ENCODE data around the gene WBP1L. TPM values are rescaled to one million over a fixed set of nuclear protein-coding genes. Genes with fewer than 3 reads are reported as not detected.

WBP1L gene
- total and polyA plus RNA-seq, 4 experiments from 2014 or later, result 25.7 to 41.1 (median 36.8) TPM

DNA sequence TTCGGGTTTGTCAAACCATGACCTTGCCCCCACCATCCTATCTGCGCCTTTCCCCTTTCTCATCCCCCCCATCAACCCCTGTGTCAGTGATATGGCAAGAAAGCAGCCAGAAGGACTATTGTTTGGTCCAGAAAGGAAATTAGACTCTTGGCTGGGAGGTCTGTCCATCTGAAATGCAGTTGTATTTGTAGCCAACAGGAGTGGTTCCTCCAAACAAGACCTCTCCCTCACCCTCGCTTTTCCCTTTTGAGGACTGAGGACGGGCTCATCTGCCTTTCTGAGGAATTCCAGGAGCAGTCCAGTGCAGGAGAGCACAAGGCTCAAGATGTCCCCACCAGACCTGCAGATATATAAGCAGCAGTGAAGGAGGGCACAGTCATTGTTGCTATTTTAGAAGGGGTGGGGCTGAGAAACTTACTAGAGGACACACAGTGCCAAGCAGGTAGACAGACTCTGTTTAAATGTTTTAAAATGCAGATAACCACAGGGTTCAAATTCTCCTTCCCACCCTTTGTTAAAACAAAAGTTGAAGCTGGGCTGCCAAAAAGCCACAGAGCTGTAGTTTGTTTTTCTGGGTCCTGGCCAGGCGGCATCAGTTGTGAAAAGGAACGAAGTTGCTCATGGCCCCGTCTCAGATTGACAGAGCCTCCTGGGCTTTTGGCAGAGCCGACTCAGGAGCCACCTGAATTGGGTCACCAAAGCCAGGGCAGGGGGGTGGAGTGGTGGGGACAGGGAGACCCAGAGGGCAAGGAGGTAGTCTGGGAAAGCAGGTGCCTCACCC, 56.1 kb downstream of the WBP1L start:
- Mint-ChIP-seq H3K27me3 (no peaks in the 10 kb centered on the region), H3K4me3 (no peak overlapping the region), H3K4me1 (peaks cover 32 to 64% (median 47%) of the 10 kb centered on the region in 4 donors), H3K27ac (peak overlapping the region in 3 of 7 donors; percentile 27 to 72 (median 29)), H3K9me3 (no peaks in the 10 kb centered on the region), H3K36me3 (peaks cover 33 to 53% of the 10 kb centered on the region in 2 donors)
- H3K36me3 ChIP-seq (ENCODE audit: insufficient read depth, low read length), result peaks cover 36% of the 10 kb centered on the region
- no peak overlapping the region for H3K27ac ChIP-seq (ENCODE audit: low read depth, low read length)
- no peak overlapping the region for H3K4me3 ChIP-seq (ENCODE audit: low read length in 2 of 2)
- CTCF ChIA-PET (ENCODE audit: partially characterized antibody), result no interaction called here
- intact Hi-C loops (cut with micrococcal nuclease), result no loop called here
- POLR2A ChIA-PET (ENCODE audit: partially characterized antibody), result no interaction called here
- peaks cover 29% of the 10 kb centered on the region for H3K4me1 ChIP-seq (ENCODE audit: insufficient read depth, low read length)
- no peaks in the 10 kb centered on the region for H3K9me3 ChIP-seq (ENCODE audit: control insufficient read depth in 1 of 2, low read length in 2 of 2)
- no peak for DNase-seq
- H3K27me3 ChIP-seq (ENCODE audit: insufficient read depth, low read length), result no peaks in the 10 kb centered on the region

GRCh38 chr10:102800611-102801335, 57.0 kb downstream of the WBP1L start:
- Histone ChIP-seq H3K27ac (ENCODE audit: low read depth, low read length) (no peak overlapping the region), H3K4me3 (ENCODE audit: low read length in 2 of 2) (no peak overlapping the region), H3K27me3 (ENCODE audit: insufficient read depth, low read length) (no peaks in the 10 kb centered on the region), H3K4me1 (ENCODE audit: insufficient read depth, low read length) (peaks cover 21% of the 10 kb centered on the region), H3K9me3 (ENCODE audit: control insufficient read depth in 1 of 2, low read length in 2 of 2) (no peaks in the 10 kb centered on the region), H3K36me3 (ENCODE audit: insufficient read depth, low read length) (peaks cover 36% of the 10 kb centered on the region)
- peak overlapping the region in 5 of 7 donors; percentile 0 to 78 (median 12) for H3K27ac Mint-ChIP-seq
- DNase-seq, result no peak
- H3K4me3 Mint-ChIP-seq, result no peak overlapping the region
- POLR2A ChIA-PET (ENCODE audit: partially characterized antibody), result no interaction called here
- intact Hi-C loops (cut with micrococcal nuclease), result no loop called here
- CTCF ChIA-PET (ENCODE audit: partially characterized antibody), result no interaction called here
- H3K27me3 Mint-ChIP-seq, result no peaks in the 10 kb centered on the region
- H3K9me3 Mint-ChIP-seq, result no peaks in the 10 kb centered on the region
- peaks cover 33 to 55% of the 10 kb centered on the region in 2 donors for H3K36me3 Mint-ChIP-seq
- peaks cover 25 to 55% (median 39%) of the 10 kb centered on the region in 4 donors for H3K4me1 Mint-ChIP-seq

DNA sequence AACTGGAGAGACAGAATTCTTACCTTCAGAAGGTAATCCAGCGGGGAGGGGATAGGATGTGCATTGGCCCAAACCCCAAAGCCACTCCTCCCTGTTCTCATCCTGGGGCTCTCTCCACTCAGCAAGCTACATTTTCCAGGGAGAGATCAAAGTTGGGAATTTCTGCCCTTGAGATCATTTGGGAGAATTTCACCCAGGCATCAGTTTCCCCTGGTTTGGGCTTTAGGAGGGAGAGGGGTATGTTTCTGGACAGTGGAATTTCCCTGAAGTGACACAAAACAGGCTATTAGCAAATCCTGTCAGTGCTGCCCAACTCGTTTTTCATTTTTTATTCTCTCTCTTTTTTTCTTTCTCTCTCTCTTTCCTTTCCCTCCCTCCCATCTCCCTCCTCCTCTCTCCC, 57.7 kb downstream of the WBP1L start:
- Mint-ChIP-seq H3K4me3 (no peak overlapping the region), H3K9me3 (no peaks in the 10 kb centered on the region), H3K27ac (peak overlapping the region in 1 of 7 donors; percentile 0), H3K27me3 (no peaks in the 10 kb centered on the region), H3K4me1 (peaks cover 20 to 48% (median 34%) of the 10 kb centered on the region in 4 donors), H3K36me3 (peaks cover 33 to 59% of the 10 kb centered on the region in 2 donors)
- Histone ChIP-seq H3K27ac (ENCODE audit: low read depth, low read length) (no peak overlapping the region), H3K36me3 (ENCODE audit: insufficient read depth, low read length) (peaks cover 36% of the 10 kb centered on the region), H3K4me1 (ENCODE audit: insufficient read depth, low read length) (peaks cover 14% of the 10 kb centered on the region), H3K4me3 (ENCODE audit: low read length in 2 of 2) (no peak overlapping the region), H3K9me3 (ENCODE audit: control insufficient read depth in 1 of 2, low read length in 2 of 2) (no peaks in the 10 kb centered on the region), H3K27me3 (ENCODE audit: insufficient read depth, low read length) (no peaks in the 10 kb centered on the region)
- POLR2A ChIA-PET (ENCODE audit: partially characterized antibody), result no interaction called here
- CTCF ChIA-PET (ENCODE audit: partially characterized antibody), result no interaction called here
- intact Hi-C loops (cut with micrococcal nuclease), result no loop called here
- DNase-seq, result no peak

- Mint-ChIP-seq H3K4me1 (peaks cover 16 to 44% (median 30%) of the 10 kb centered on the region in 4 donors), H3K9me3 (no peaks in the 10 kb centered on the region), H3K27me3 (no peaks in the 10 kb centered on the region), H3K27ac (peak overlapping the region in 5 of 7 donors; percentile 43 to 87 (median 68)), H3K36me3 (peaks cover 33 to 58% of the 10 kb centered on the region in 2 donors), H3K4me3 (peak overlapping the region in 3 of 8 donors; percentile 3 to 29 (median 17))
- H3K9me3 ChIP-seq (ENCODE audit: control insufficient read depth in 1 of 2, low read length in 2 of 2), result no peaks in the 10 kb centered on the region
- peaks cover 36% of the 10 kb centered on the region for H3K36me3 ChIP-seq (ENCODE audit: insufficient read depth, low read length)
- ChIA-PET POLR2A (ENCODE audit: partially characterized antibody) (no interaction called here), CTCF (ENCODE audit: partially characterized antibody) (no interaction called here)
- no peak overlapping the region for H3K4me3 ChIP-seq (ENCODE audit: low read length in 2 of 2)
- intact Hi-C loops (cut with micrococcal nuclease), result no loop called here
- no peaks in the 10 kb centered on the region for H3K27me3 ChIP-seq (ENCODE audit: insufficient read depth, low read length)
- H3K27ac ChIP-seq (ENCODE audit: low read depth, low read length), result no peak overlapping the region
- no peak for DNase-seq
- peaks cover 9% of the 10 kb centered on the region for H3K4me1 ChIP-seq (ENCODE audit: insufficient read depth, low read length)
These were observed 58.2 kb downstream of the WBP1L start for GRCh38 chr10:102801978-102802377.

GRCh38 chr10:102802920-102803534, 59.3 kb downstream of the WBP1L start:
- Histone ChIP-seq H3K27me3 (ENCODE audit: insufficient read depth, low read length) (no peaks in the 10 kb centered on the region), H3K9me3 (ENCODE audit: control insufficient read depth in 1 of 2, low read length in 2 of 2) (no peaks in the 10 kb centered on the region), H3K4me1 (ENCODE audit: insufficient read depth, low read length) (peaks cover 9% of the 10 kb centered on the region), H3K4me3 (ENCODE audit: low read length in 2 of 2) (no peak overlapping the region), H3K27ac (ENCODE audit: low read depth, low read length) (no peak overlapping the region), H3K36me3 (ENCODE audit: insufficient read depth, low read length) (peaks cover 33% of the 10 kb centered on the region)
- DNase-seq, result no peak
- Mint-ChIP-seq H3K4me3 (no peak overlapping the region), H3K4me1 (peaks cover 15 to 41% (median 28%) of the 10 kb centered on the region in 4 donors), H3K36me3 (peaks cover 33 to 52% of the 10 kb centered on the region in 2 donors), H3K27ac (peak overlapping the region in 6 of 7 donors; percentile 12 to 75 (median 44)), H3K9me3 (no peaks in the 10 kb centered on the region), H3K27me3 (no peaks in the 10 kb centered on the region)
- intact Hi-C loops (cut with micrococcal nuclease), result no loop called here
- CTCF ChIA-PET (ENCODE audit: partially characterized antibody), result no interaction called here
- POLR2A ChIA-PET (ENCODE audit: partially characterized antibody), result no interaction called here

GRCh38 chr10:102804382-102805055, 60.8 kb downstream of the WBP1L start:
- Histone ChIP-seq H3K4me3 (ENCODE audit: low read length in 2 of 2) (no peak overlapping the region), H3K4me1 (ENCODE audit: insufficient read depth, low read length) (peaks cover 9% of the 10 kb centered on the region), H3K27ac (ENCODE audit: low read depth, low read length) (no peak overlapping the region), H3K27me3 (ENCODE audit: insufficient read depth, low read length) (no peaks in the 10 kb centered on the region), H3K9me3 (ENCODE audit: control insufficient read depth in 1 of 2, low read length in 2 of 2) (no peaks in the 10 kb centered on the region), H3K36me3 (ENCODE audit: insufficient read depth, low read length) (peaks cover 21% of the 10 kb centered on the region)
- DNase-seq, result no peak
- Mint-ChIP-seq H3K9me3 (no peaks in the 10 kb centered on the region), H3K4me3 (no peak overlapping the region), H3K36me3 (peaks cover 38 to 51% of the 10 kb centered on the region in 2 donors), H3K27ac (peak overlapping the region in 6 of 7 donors; percentile 9 to 62 (median 28)), H3K27me3 (no peaks in the 10 kb centered on the region), H3K4me1 (peaks cover 17 to 39% (median 28%) of the 10 kb centered on the region in 4 donors)
- intact Hi-C loops (cut with micrococcal nuclease), result no loop called here
- CTCF ChIA-PET (ENCODE audit: partially characterized antibody), result interaction anchor here (0.6 kb wide), 2 partner anchors 32 to 51 kb away, joined by 3 read pairs; no protein-coding TSS in a partner anchor
- POLR2A ChIA-PET (ENCODE audit: partially characterized antibody), result no interaction called here

All from CD4-positive, alpha-beta memory T cell (primary cell).